GM13976 (cell line): ENCODE measurements around the gene ERC2.

Source experiments
- DNase-seq: peaks from one replicate; pipeline ENCODE4 v3.0.0; 2012; ENCODE audit warnings: low spot score
- in situ Hi-C: fragments of 300-500 bp; cut with MboI; formaldehyde crosslinking; loops from one replicate; pipeline ENCODE4 v1.12.0; 2022; ENCODE audit warnings: low sequenced_read_pairs, mixed read lengths, inconsistent platforms; ENCODE audit not compliant: unreplicated experiment
- TF ChIP-seq, protein P1 (sequence below): IDR thresholded peaks from 2 replicates; pipeline ENCODE4 v1.5.1; 2012; ENCODE audit warnings: borderline replicate concordance, mild to moderate bottlenecking; ENCODE audit not compliant: insufficient read depth; ENCODE audit errors: extremely low read depth, missing control alignments, control extremely low read depth

ERC2 gene

DNA sequence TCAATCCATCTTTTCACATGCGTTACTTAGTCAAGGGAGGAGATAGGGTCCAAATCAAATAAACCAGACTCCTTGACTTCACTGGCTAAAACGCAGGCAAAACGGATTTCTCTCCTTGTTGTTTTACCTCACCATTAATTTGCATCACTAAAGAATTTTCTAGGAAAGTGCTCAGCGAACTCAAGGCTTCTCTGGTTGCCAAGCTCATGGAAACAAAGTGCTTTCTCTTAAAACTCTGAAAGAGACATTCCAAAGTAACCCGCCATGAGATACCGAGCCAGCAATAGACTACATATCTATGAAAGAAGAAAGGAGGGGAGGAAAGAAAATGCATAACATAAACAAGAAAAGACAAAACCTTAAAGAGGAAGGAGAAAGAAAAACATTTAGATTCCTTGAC lies 769.4 kb downstream of the ERC2 start:
- in situ Hi-C loops: no loop called here
- no peak for DNase-seq
- TF ChIP-seq, protein P1, sequence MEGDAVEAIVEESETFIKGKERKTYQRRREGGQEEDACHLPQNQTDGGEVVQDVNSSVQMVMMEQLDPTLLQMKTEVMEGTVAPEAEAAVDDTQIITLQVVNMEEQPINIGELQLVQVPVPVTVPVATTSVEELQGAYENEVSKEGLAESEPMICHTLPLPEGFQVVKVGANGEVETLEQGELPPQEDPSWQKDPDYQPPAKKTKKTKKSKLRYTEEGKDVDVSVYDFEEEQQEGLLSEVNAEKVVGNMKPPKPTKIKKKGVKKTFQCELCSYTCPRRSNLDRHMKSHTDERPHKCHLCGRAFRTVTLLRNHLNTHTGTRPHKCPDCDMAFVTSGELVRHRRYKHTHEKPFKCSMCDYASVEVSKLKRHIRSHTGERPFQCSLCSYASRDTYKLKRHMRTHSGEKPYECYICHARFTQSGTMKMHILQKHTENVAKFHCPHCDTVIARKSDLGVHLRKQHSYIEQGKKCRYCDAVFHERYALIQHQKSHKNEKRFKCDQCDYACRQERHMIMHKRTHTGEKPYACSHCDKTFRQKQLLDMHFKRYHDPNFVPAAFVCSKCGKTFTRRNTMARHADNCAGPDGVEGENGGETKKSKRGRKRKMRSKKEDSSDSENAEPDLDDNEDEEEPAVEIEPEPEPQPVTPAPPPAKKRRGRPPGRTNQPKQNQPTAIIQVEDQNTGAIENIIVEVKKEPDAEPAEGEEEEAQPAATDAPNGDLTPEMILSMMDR: no peak

GRCh38 chr3:55697177-55697865 lies 770.9 kb downstream of the ERC2 start:
- in situ Hi-C loops: no loop called here
- TF ChIP-seq, protein P1: no peak
- DNase-seq: no peak

DNA sequence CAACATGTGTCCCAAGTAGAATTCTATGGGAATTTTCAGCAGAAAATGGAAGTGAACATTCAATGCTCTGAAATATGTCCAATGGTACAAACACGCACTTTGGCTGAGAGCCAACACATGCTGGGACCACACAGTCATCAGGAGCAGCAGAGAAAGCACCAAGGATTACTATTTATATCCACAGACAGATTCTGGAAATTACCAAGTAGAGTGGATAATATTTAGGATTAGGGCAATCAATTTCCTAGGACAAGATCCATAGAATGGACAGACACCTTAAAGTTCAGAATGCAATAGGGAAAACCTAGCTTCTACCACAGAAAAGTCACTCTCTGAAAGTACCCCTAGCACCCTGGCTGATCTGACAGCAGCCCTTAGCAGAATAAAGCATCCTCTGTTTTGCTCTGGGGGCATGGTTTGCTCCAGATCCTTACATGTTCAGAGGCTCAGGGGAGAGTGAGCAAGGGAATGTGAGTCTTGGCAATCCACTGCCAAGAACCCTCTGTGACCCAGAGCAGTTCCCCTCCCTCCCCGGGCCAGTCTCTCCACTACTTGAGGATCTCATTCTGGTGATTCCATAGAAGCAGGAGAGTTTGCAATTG lies 775.2 kb downstream of the ERC2 start:
- TF ChIP-seq, protein P1: no peak
- in situ Hi-C loops: no loop called here
- DNase-seq: no peak

DNA sequence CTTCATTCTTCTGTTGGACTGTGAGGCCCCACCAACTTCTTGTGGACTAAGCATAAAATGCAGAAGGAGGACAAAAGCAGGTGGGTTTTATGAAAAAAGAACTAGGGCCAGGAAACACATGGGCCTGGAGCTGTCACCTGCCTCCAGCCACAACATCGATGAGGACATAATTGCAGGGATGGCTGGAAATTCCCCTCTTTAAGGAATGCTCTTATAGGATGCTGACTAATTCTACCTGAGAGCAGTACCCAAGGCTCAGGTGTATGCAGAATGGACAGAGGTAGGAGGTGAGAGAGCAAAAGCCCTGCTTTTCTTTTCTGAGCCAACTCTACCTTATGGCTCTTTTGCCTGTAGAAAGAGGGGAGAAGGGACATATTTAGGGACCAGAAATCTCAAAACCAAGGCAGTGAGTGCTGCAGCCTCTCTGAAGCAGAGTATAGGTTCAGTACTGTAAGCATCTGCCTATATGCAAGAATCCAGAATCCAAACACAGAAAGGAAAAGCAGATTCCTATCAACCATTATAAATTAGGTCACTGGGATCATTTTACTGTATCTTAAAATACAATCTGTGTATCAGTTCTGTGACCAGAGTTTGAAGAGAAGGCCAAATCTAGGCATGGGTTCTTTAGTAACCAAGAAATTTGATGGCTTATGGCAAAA lies 775.8 kb downstream of the ERC2 start:
- in situ Hi-C loops: no loop called here
- DNase-seq: no peak
- TF ChIP-seq, protein P1: no peak

GRCh38 chr3:55691141-55691540 lies 777.1 kb downstream of the ERC2 start:
- in situ Hi-C loops: no loop called here
- DNase-seq: no peak
- TF ChIP-seq, protein P1: no peak

- peak; percentile 38 for DNase-seq
- TF ChIP-seq, protein P1: no peak
- in situ Hi-C loops: no loop called here
Observed at GRCh38 chr3:55690726-55691125, 777.5 kb downstream of the ERC2 start.
